Left ventricle myocardium inferior (tissue), 1 donor: Measurements from ENCODE around the gene GPER1. TPM values are rescaled to one million over a fixed set of nuclear protein-coding genes. Genes with fewer than 3 reads are reported as not detected.
A peak's percentile ranks its signal among the peaks of the same experiment; 100 is the strongest.

Experiments used
- DNase-seq: peaks from one replicate; pipeline ENCODE4 v3.0.0-alpha.2; 2020
- H3K27ac ChIP-seq: fragments of 200-600 bp; replicated peaks from 2 replicates; pipeline ENCODE4 v1.8.0; 2021
- H3K27me3 ChIP-seq: fragments of 200-600 bp; 2 replicates; pipeline ENCODE4 v1.8.0; 2021; ENCODE audit warnings: low read depth
- H3K36me3 ChIP-seq: fragments of 200-600 bp; 2 replicates; pipeline ENCODE4 v1.8.0; 2021
- H3K4me1 ChIP-seq: fragments of 200-600 bp; 2 replicates; pipeline ENCODE4 v1.8.0; 2021
- H3K4me3 ChIP-seq: fragments of 200-600 bp; 2 replicates; pipeline ENCODE4 v1.8.0; 2021; ENCODE audit warnings: mild to moderate bottlenecking, moderate library complexity
- H3K9me3 ChIP-seq: fragments of 200-600 bp; replicated peaks from 2 replicates; pipeline ENCODE4 v1.8.0; 2021
- intact Hi-C: fragments of 100-400 bp; cut with micrococcal nuclease; formaldehyde crosslinking; loops from one replicate; pipeline ENCODE4 v1.11.0; 2022
- total RNA-seq: library from RNA; stranded (reverse); fragmentation: NEBNext Ultra II Directional; extraction: Animal tissue kit (Norgen Biotek cat#: 25700); gene quantifications from one replicate; pipeline ENCODE4 v1.2.1, GENCODE V29; 2021
- TF ChIP-seq, protein P1 (sequence below): fragments of 200-600 bp; IDR thresholded peaks from 2 replicates; pipeline ENCODE4 v1.8.0; 2021; ENCODE audit warnings: antibody characterized with exemption, mild to moderate bottlenecking, borderline replicate concordance
- donor health status: DM: no; HTN: yes; CAD: no; lungs with severe emphysema.

GPER1 gene
- total RNA-seq, 1 donor from 2014 or later = 3.0 TPM

DNA sequence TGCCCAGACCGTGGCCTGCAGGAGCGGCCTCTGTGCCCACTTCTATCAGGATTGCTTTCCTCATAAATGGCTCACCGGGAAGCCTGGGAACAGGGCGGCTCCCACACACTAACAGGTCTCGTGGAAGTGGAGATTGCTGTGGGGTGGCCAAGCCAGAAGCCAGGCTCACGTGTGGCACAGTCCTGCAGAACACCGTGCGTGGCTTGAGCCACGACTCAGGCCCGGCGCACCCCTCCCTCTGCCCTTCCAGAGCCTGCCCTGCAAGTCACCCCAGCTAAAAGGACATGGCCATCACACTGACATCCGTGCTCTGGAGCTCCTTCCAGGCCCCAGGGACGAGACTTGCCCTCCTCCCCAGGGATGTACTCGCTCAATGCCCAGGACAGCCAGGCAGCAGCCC is 7.0 kb downstream of the GPER1 start:
- intact Hi-C loops = no loop called here
- Histone ChIP-seq H3K27ac (no peak overlapping the region), H3K4me1 (peaks cover 17% of the 10 kb centered on the region), H3K36me3 (peaks cover 13% of the 10 kb centered on the region), H3K27me3 (no peaks in the 10 kb centered on the region), H3K4me3 (no peak overlapping the region), H3K9me3 (no peaks in the 10 kb centered on the region)
- DNase-seq = no peak
- TF ChIP-seq, protein P1, sequence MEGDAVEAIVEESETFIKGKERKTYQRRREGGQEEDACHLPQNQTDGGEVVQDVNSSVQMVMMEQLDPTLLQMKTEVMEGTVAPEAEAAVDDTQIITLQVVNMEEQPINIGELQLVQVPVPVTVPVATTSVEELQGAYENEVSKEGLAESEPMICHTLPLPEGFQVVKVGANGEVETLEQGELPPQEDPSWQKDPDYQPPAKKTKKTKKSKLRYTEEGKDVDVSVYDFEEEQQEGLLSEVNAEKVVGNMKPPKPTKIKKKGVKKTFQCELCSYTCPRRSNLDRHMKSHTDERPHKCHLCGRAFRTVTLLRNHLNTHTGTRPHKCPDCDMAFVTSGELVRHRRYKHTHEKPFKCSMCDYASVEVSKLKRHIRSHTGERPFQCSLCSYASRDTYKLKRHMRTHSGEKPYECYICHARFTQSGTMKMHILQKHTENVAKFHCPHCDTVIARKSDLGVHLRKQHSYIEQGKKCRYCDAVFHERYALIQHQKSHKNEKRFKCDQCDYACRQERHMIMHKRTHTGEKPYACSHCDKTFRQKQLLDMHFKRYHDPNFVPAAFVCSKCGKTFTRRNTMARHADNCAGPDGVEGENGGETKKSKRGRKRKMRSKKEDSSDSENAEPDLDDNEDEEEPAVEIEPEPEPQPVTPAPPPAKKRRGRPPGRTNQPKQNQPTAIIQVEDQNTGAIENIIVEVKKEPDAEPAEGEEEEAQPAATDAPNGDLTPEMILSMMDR = no peak

DNA sequence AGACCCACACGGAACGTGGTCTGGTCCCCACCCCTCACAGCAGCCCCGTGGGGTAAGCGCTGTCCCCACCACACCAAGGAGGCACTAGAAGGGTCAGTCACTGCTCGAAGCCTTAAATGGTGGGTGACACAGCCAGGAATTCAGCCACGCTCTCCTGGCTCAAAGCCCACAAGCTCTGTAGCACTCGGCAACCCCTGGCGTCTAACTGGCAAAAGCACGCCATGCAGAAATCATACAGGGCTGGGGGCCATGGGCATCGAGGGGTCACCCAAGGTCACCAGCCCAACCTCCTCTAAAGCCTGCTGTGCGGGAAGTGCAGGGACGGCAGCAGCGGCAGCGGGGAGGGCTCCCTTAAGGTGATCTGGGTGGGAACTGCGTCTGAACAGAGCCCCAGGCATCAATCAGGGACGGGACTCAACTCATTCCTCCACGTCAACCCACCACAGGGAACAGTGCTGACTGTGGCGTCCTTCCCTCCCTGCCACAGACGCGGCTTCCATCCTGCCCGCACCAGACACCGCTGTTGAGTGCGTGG is 7.8 kb downstream of the GPER1 start:
- no peaks in the 10 kb centered on the region for H3K9me3 ChIP-seq
- DNase-seq = no peak
- intact Hi-C loops = no loop called here
- no peaks in the 10 kb centered on the region for H3K27me3 ChIP-seq
- peaks cover 13% of the 10 kb centered on the region for H3K36me3 ChIP-seq
- H3K27ac ChIP-seq = peak overlapping the region; percentile 16
- H3K4me1 ChIP-seq = peaks cover 17% of the 10 kb centered on the region
- H3K4me3 ChIP-seq = peak overlapping the region; percentile 22
- TF ChIP-seq, protein P1 = no peak

DNA sequence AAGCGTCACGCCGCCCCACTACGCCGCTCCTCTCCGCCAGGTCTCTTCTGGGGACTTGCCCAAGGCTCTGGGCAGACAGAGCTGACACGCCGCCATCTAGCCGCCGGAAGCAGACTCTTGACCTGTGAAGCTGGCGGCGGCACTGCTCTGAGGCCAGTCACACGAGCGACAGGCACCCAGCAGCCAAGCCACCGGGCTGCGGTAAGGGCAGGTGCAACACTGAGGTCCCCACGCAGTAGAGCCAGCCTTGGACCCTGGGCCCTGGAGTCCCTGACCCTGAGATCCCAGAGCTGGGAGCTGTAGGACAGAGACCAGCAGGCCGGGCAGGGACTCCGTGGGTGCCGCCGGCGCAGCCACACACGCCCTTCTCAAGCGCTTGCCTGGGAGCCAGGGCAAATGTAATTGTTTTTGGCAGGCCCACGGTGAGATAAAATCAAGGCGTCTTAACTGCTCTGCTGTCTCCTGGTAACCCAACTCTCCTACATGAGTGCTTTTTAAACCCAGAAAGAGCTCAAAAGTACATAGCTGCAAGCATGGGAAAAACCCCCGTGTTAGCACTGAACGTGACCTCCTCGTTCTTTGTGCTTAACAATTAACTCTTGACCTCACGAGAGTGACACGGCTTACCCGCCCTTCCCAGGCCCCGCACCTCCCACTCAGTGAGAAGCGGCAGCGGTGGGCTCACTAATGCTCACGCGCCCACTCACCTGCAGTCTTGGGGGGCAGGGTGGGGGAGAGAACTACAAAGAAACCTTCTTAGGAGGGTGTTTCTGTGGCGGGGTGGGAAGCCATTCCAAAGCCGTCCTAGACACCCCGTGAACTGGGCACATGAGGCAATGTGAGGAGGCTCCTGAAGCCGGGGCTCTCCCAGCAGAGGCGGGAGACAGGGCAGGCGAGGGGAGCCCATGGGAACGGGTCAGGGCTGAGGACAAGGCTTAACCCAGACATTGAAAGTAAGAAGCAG is 8.5 kb downstream of the GPER1 start:
- no peaks in the 10 kb centered on the region for H3K27me3 ChIP-seq
- peak overlapping the region; percentile 22 for H3K4me3 ChIP-seq
- H3K4me1 ChIP-seq = peaks cover 17% of the 10 kb centered on the region
- H3K9me3 ChIP-seq = no peaks in the 10 kb centered on the region
- TF ChIP-seq, protein P1 = no peak
- DNase-seq = no peak
- no peak overlapping the region for H3K27ac ChIP-seq
- intact Hi-C loops = no loop called here
- peaks cover 13% of the 10 kb centered on the region for H3K36me3 ChIP-seq

DNA sequence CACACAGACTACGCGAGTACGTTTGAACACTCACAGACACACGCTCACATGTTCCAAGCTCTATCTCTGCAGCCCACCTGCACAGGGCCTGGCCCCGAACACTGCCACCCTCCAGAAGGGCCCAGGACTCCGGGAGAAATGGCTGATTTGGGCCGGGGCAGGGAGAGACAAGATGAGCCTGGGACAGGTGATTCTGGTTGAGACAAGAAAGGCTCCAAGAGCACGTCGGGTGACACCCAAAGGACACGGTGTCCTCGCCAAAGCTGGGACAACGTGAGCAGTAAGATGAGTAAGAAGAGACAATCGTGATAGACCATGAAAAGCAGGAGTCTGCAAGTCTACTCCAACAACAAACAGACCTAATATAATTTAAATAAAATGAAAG is 9.2 kb downstream of the GPER1 start:
- no peaks in the 10 kb centered on the region for H3K9me3 ChIP-seq
- peaks cover 9% of the 10 kb centered on the region for H3K36me3 ChIP-seq
- intact Hi-C loops = no loop called here
- H3K27ac ChIP-seq = no peak overlapping the region
- no peaks in the 10 kb centered on the region for H3K27me3 ChIP-seq
- H3K4me1 ChIP-seq = peaks cover 17% of the 10 kb centered on the region
- H3K4me3 ChIP-seq = no peak overlapping the region
- TF ChIP-seq, protein P1 = no peak
- no peak for DNase-seq

DNA sequence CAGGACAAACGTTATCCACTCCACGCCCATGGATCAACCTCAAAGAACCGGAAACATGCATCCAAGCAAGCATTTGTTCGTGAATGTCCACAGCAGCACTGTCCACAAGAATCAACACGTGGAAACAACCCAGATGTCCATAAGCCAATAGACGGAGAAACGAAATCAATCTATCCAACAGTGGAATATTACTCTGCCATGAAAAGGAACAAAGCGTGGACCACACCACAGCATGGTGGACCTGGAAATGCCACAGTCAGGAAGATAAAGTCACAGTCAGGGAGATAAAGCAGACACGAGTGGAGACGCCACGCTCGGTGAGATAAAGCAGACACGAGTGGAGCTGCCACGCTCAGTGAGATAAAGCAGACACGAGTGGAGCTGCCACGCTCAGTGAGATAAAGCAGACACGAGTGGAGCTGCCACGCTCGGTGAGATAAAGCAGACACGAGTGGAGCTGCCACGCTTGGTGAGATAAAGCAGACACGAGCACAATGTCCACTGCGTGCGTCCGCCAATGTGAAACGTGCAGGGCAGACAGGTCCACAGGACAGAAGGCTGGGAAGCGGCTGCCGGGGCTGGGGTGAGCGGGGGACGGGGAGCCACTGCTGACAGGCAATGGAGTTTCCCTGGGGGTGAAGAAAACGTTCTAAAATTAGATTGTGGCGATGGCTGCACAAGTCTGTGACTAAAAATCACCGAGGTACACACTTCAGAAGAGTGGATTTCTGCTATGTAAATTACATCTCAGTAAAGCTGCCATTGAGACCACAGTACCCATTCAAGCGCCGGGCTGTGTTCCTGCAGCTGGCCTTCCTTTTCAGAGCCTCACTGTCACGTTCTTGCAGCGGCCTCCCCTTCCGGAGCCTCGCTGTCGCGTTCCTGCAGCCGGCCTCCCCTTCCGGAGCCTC is 10.6 kb downstream of the GPER1 start:
- Histone ChIP-seq H3K9me3 (no peaks in the 10 kb centered on the region), H3K27ac (no peak overlapping the region), H3K4me1 (peaks cover 17% of the 10 kb centered on the region), H3K4me3 (no peak overlapping the region), H3K36me3 (no peaks in the 10 kb centered on the region), H3K27me3 (no peaks in the 10 kb centered on the region)
- no peak for DNase-seq
- TF ChIP-seq, protein P1 = no peak
- intact Hi-C loops = no loop called here
